Activated naive CD8-positive, alpha-beta T cell treated with anti-CD3 and anti-CD28 coated beads, Interleukin-2, amount 10 ng/mL, durations not matched to agents 7 days and 5 days (primary cell): Measurements from ENCODE around the gene HPCAL1. TPM values are rescaled to one million over a fixed set of nuclear protein-coding genes. Genes with fewer than 3 reads are reported as not detected.

ENCODE experiments used
- ATAC-seq: fragments of 150-1000 bp; cut with Tn5 transposase; one replicate; pipeline ENCODE4 v1.10.0; 2021; ENCODE audit warnings: low read depth, moderate library complexity
- POLR2A ChIA-PET: fragments of 350-600 bp; sonication (Branson Sonifier 250); formaldehyde crosslinking; loops from one replicate; lab custom pipeline; 2021; ENCODE audit warnings: antibody characterized with exemption; lab: Charles Lee
- DNase-seq: peaks from one replicate; pipeline ENCODE4 v3.0.0; 2021
- H3K27ac Mint-ChIP-seq: one replicate; pipeline ENCODE4 v1.8.0; 2022; ENCODE audit warnings: mild to moderate bottlenecking, mixed read lengths
- H3K27me3 Mint-ChIP-seq: one replicate; pipeline ENCODE4 v1.8.0; 2022; ENCODE audit warnings: mild to moderate bottlenecking, moderate library complexity, mixed read lengths
- H3K36me3 Mint-ChIP-seq: one replicate; pipeline ENCODE4 v1.8.0; 2021; ENCODE audit warnings: mild to moderate bottlenecking, mixed read lengths
- H3K4me1 Mint-ChIP-seq: one replicate; pipeline ENCODE4 v1.8.0; 2021; ENCODE audit warnings: mixed read lengths
- H3K4me3 Mint-ChIP-seq: one replicate; pipeline ENCODE4 v1.8.0; 2022; ENCODE audit warnings: mild to moderate bottlenecking, moderate library complexity, mixed read lengths
- H3K9me3 Mint-ChIP-seq: one replicate; pipeline ENCODE4 v1.8.0; 2021; ENCODE audit warnings: mixed read lengths
- total RNA-seq, 2 experiments: library from RNA; stranded (reverse); gene quantifications; one replicate each; pipeline ENCODE4 v1.2.3, GENCODE V29; 2021

Gene HPCAL1
- total RNA-seq, 2 experiments from 2014 or later: 75.8 to 77.1 TPM

- Mint-ChIP-seq H3K27ac (no peak overlapping the region), H3K4me1 (peaks cover 7% of the 10 kb centered on the region)
- POLR2A ChIA-PET: no interaction called here
These were observed 57.8 kb downstream of the HPCAL1 start for GRCh38 chr2:10360460-10360849.

GRCh38 chr2:10360850-10361588 is 58.3 kb downstream of the HPCAL1 start:
- H3K9me3 Mint-ChIP-seq: no peaks in the 10 kb centered on the region
- H3K36me3 Mint-ChIP-seq: peaks cover 1% of the 10 kb centered on the region
- DNase-seq (no peak), ATAC-seq (no peak)
- no peak overlapping the region for H3K4me3 Mint-ChIP-seq
- H3K4me1 Mint-ChIP-seq: peaks cover 5% of the 10 kb centered on the region
- no peaks in the 10 kb centered on the region for H3K27me3 Mint-ChIP-seq
- no peak overlapping the region for H3K27ac Mint-ChIP-seq
- POLR2A ChIA-PET: interaction anchor here (0.9 kb wide), 1 partner anchor 48 kb away, joined by 3 read pairs; no protein-coding TSS in a partner anchor

More at GRCh38 chr2:10360460-10360849, 57.8 kb downstream of the HPCAL1 start:
- H3K27me3 Mint-ChIP-seq: no peaks in the 10 kb centered on the region
- DNase-seq (no peak), ATAC-seq (no peak)
- no peaks in the 10 kb centered on the region for H3K9me3 Mint-ChIP-seq
- peaks cover 1% of the 10 kb centered on the region for H3K36me3 Mint-ChIP-seq
- H3K4me3 Mint-ChIP-seq: no peak overlapping the region

- peaks cover 1% of the 10 kb centered on the region for H3K36me3 Mint-ChIP-seq
- ATAC-seq (no peak), DNase-seq (no peak)
- no peaks in the 10 kb centered on the region for H3K27me3 Mint-ChIP-seq
- H3K4me1 Mint-ChIP-seq: no peaks in the 10 kb centered on the region
- POLR2A ChIA-PET: interaction anchor here (0.5 kb wide), 1 partner anchor 91 kb away, joined by 3 read pairs; no protein-coding TSS in a partner anchor
- no peak overlapping the region for H3K27ac Mint-ChIP-seq
- no peaks in the 10 kb centered on the region for H3K9me3 Mint-ChIP-seq
- no peak overlapping the region for H3K4me3 Mint-ChIP-seq
These were observed 59.6 kb downstream of the HPCAL1 start for GRCh38 chr2:10362096-10362897.

GRCh38 chr2:10362898-10363454 is 60.3 kb downstream of the HPCAL1 start:
- DNase-seq (no peak), ATAC-seq (no peak)
- H3K9me3 Mint-ChIP-seq: no peaks in the 10 kb centered on the region
- H3K4me1 Mint-ChIP-seq: peaks cover 1% of the 10 kb centered on the region
- H3K4me3 Mint-ChIP-seq: no peak overlapping the region
- no peak overlapping the region for H3K27ac Mint-ChIP-seq
- POLR2A ChIA-PET: no interaction called here
- no peaks in the 10 kb centered on the region for H3K27me3 Mint-ChIP-seq
- peaks cover 1% of the 10 kb centered on the region for H3K36me3 Mint-ChIP-seq

- Mint-ChIP-seq H3K9me3 (no peaks in the 10 kb centered on the region), H3K4me3 (no peak overlapping the region), H3K27ac (no peak overlapping the region), H3K36me3 (peaks cover 1% of the 10 kb centered on the region), H3K4me1 (peaks cover 1% of the 10 kb centered on the region), H3K27me3 (no peaks in the 10 kb centered on the region)
- POLR2A ChIA-PET: no interaction called here
- no peak for ATAC-seq
- DNase-seq: no peak
These were observed 61.3 kb downstream of the HPCAL1 start for GRCh38 chr2:10363861-10364610.

GRCh38 chr2:10365412-10365811 is 62.7 kb downstream of the HPCAL1 start:
- ATAC-seq (no peak), DNase-seq (no peak)
- Mint-ChIP-seq H3K4me1 (peaks cover 1% of the 10 kb centered on the region), H3K4me3 (no peak overlapping the region), H3K27ac (no peak overlapping the region), H3K9me3 (no peaks in the 10 kb centered on the region), H3K27me3 (no peaks in the 10 kb centered on the region), H3K36me3 (peaks cover 1% of the 10 kb centered on the region)
- POLR2A ChIA-PET: no interaction called here

- Mint-ChIP-seq H3K4me1 (peaks cover 1% of the 10 kb centered on the region), H3K9me3 (no peaks in the 10 kb centered on the region), H3K27me3 (no peaks in the 10 kb centered on the region), H3K27ac (no peak overlapping the region), H3K4me3 (no peak overlapping the region), H3K36me3 (no peaks in the 10 kb centered on the region)
- ATAC-seq (no peak), DNase-seq (no peak)
- POLR2A ChIA-PET: no interaction called here
These were observed 64.0 kb downstream of the HPCAL1 start for GRCh38 chr2:10366601-10367270.

- DNase-seq (no peak), ATAC-seq (no peak)
- peaks cover 1% of the 10 kb centered on the region for H3K4me1 Mint-ChIP-seq
- no peaks in the 10 kb centered on the region for H3K36me3 Mint-ChIP-seq
- POLR2A ChIA-PET: no interaction called here
- H3K27ac Mint-ChIP-seq: no peak overlapping the region
- no peak overlapping the region for H3K4me3 Mint-ChIP-seq
- H3K27me3 Mint-ChIP-seq: no peaks in the 10 kb centered on the region
- no peaks in the 10 kb centered on the region for H3K9me3 Mint-ChIP-seq
These were observed 65.1 kb downstream of the HPCAL1 start for GRCh38 chr2:10367472-10368439.

GRCh38 chr2:10368491-10369231 is 66.0 kb downstream of the HPCAL1 start:
- DNase-seq (no peak), ATAC-seq (no peak)
- Mint-ChIP-seq H3K4me1 (peaks cover 1% of the 10 kb centered on the region), H3K27ac (no peak overlapping the region), H3K4me3 (no peak overlapping the region), H3K36me3 (no peaks in the 10 kb centered on the region), H3K27me3 (no peaks in the 10 kb centered on the region), H3K9me3 (no peaks in the 10 kb centered on the region)
- POLR2A ChIA-PET: interaction anchor here (0.5 kb wide), 1 partner anchor 268 kb away, joined by 3 read pairs; no protein-coding TSS in a partner anchor

- Mint-ChIP-seq H3K36me3 (no peaks in the 10 kb centered on the region), H3K27me3 (no peaks in the 10 kb centered on the region), H3K9me3 (no peaks in the 10 kb centered on the region), H3K4me3 (no peak overlapping the region), H3K4me1 (peaks cover 1% of the 10 kb centered on the region), H3K27ac (peak overlapping the region; percentile 11)
- POLR2A ChIA-PET: interaction anchor here (0.5 kb wide), 1 partner anchor 267 kb away, joined by 3 read pairs; no protein-coding TSS in a partner anchor
- DNase-seq: no peak
- ATAC-seq: no peak
These were observed 66.9 kb downstream of the HPCAL1 start for GRCh38 chr2:10369269-10370255.
